GM19438 (cell line): Measurements from ENCODE around the gene RALY.

ENCODE experiments used
- ATAC-seq: cut with Tn5 transposase; IDR thresholded peaks from one replicate; pipeline ENCODE4 v1.9.1; 2021; ENCODE audit warnings: low read depth; ENCODE audit not compliant: unreplicated experiment

RALY gene

DNA sequence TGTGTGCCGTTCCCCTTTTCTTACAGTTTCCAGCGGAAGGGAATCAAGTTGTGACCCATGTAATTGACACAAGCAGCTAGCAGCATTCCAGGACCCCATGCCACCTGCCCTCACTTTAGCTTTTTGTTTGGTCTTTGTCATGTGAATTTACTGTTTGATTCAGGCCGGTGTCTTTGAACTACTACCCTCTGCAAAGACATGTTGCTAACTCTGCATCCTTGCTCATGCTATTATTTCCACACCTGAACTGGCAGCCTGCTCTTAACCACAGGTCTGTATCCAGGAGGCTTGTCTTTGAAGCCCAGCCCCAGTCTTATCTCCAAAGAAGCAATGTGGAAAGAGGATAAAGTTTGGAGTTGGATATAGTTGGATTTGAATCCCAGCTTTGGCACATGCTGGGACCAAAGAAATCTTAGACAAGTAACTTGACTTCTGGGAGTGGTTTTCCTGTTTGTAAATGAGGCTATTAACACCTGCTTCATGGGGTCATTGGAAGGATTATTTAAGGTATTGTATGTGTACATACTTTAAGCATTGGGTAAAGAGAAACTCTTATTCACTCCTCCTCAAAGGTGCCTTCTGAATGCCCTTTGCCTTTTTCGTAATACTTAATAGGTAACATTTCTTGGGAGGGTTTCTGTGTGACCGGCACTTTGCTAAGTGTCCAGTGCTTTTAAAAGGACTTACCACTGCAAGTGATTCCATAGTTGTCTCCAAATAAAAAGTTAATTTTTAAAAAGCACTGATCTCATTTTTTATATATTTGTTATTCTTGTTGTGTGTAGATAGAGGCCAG is 52.4 kb downstream of the RALY start:
- no peak for ATAC-seq

DNA sequence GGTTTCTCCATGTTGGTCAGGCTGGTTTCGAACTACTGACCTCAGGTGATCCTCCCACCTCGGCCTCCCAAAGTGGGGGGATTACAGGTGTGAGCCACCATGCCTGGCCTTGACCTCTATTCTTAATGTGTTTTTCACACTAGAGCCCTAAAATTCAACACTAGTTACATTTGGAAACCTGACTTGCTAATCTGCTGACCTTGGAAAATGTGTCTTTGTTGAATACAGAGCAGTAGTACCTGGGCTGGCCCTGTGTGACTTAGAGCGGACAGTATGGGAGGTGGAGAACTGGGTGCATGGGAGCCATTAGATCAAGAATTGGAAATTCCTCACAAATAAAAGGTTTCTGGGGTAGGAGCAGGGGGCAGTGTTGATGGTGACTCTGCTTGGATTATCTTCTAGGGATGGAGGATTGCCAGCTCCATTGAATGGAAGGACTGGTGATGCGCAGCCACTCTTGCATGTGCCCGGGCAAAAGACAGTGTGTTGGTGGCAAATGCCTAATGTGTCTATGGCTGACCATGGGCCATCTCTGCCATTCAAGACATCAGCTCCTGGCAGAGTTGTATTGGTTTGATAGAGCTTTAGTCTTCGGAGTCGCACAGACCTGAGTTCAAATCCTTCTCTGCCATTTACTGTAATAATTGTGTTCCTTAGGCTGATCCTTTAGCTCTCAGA is 53.4 kb downstream of the RALY start:
- ATAC-seq, result no peak

DNA sequence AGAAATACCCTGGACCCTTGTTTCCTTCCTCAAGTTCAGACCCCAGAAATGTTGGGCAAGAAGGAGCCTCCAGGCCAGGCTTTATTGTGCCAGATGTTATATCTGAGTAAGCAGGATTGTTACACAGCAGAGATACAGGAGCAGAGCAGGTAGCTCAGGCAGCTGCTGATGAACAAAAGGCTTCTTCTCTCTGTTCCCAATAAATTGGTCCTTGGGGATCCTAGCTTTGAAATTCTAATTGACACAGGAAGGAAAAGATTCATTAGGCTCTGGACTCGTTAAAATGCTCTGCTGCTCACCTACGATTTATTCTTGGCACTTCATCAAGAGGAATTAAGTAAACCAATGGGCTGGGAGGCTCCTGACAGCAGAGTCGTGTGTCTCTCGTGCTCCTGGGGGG is 54.2 kb downstream of the RALY start:
- no peak for ATAC-seq

DNA sequence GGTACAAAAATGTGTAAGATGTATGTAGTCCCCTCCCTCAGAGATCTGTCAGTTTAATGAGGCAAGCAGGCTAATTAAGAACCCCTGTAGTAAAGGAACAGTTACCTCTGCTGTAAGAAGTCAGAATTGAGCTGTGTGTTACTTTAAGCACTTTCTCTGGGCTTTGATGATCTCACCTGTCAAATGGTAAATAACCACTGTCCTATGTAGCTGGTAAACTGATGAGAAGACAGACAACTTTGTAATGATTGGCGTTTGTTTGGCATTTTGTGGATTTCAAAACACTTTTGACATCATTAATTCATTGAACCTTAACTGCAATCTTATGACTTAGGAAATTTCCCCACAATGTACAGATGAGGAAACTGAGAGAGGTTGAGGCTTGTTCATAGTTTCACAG is 55.7 kb downstream of the RALY start:
- no peak for ATAC-seq

DNA sequence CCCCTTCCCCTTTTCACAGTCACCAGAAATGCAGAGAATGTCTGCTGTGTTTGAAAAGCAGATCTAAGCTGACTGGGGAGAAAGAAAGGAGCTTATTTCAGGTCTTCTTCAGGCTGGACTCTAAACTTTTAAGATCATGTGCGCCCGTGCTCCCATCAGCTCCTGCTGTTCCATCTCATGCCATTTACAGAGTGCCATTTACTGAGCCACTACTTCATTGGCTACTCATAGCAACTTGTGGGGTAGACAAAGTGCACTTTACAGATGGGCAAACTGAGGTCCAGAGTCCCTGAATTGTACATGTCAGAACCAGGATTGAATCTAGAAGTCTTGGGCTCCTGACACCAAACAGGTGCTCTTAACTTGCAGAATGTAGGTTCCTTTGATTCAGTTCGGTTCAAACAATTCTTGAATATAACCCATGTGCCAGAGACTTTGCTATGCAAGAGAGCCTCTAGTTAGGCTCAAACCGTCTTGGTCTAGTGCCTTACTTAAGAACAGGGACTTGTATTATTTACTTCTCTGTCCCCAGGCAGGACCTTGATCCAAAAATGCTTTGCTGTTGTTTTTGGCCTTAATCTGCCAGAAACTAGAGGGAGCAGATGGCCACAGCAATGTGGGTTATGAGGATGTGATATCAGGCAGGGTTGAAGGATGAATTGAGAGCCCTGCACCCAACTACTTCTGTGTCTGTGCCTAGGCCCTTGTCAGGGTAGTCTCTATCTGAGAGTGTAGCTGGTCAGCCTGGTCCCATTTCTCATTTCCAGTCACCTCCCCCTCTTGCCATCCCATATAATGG is 56.4 kb downstream of the RALY start:
- no peak for ATAC-seq

DNA sequence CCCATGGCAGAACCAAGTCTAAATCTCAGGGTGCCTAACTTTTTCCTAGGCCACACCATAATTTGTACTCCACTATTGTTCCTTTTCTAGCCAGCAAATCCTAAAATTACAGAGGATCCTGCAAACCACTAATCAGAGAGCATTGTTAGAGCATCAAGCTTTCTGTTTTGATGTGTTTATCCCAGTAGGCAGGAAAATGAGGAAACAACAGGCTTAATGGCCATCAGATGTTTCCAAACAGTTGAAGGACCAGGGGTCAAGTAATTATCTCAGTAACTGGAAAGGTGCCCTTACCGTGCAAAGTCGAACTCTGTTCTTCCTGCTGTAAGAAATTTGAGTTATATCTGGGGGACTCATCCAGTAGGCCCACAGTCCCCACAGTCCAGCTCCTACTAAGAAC is 58.7 kb downstream of the RALY start:
- ATAC-seq, result no peak

DNA sequence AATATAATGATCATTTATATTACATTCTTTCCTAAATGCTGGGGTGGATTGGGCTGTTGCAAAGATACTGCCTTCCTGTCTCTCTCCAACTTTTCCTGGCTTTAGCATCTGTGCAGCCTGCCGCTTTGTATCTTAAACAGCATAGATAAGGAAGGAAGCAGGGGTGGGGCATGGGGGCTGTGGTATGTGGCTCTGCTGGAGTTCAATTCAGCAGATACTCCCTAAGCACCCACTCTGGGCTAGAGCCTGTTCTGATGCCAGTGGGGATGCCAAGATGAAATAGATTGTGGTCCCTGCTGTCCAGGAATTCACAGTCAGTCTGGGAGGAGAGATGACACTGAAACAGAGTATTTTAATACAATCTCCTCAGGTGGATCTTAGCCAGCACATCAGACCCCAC is 61.6 kb downstream of the RALY start:
- no peak for ATAC-seq

DNA sequence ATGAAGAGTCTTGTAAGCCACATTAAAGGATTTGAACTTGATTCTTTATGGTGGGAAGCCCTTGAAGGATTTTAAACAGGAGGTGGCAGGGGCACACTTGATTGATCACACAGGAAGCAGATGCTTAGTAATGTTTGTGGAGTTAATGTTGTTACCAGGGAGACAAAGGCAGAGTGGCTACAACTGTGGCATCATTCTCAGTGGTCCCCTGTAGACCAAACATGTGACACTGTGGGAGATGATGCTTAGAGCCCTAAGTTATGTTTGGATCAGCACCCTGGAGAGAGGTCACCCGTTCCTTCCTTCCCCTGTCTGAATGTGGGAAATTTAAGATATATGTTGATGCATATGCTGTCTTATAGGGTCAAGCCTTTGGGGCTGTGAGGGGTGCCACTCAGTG is 65.1 kb downstream of the RALY start:
- ATAC-seq, result no peak

DNA sequence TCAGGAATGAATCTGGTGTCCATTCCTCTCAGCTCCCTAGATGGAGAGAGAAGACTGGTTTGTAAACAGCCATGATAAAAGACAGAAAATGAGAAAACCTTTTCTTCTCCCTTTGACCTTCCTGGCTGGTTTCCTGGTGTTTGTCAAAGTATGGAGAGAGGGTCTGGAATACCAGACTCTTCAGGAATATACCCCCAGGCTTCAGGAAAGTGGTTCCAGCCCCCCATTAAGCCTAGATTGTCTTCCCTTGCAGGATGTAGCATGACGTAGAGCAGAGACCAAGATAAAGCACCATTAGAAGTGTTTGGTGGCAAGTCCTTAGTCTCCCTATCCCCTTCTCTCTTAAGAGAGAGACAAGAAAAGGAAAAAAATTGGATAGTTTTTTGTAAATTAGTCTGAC is 67.3 kb downstream of the RALY start:
- no peak for ATAC-seq

DNA sequence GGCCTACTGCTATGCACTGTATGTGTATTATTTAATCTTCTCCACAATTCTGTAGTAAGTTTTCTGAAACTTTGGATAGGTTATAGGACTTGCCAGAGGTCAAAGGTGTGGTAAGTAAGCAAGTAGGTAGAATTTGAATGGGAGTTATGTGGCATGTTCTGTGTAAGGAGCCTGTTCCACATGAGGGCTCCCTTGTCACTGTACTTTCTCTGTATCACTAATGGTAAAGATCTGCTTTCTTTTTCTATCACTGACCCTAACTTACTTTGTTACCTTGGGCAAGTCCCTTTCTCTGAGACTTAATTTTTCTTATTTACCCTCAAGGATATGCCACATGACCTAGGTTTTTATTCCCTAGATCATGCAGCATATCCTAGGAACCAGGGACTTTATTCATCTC is 68.0 kb downstream of the RALY start:
- no peak for ATAC-seq

DNA sequence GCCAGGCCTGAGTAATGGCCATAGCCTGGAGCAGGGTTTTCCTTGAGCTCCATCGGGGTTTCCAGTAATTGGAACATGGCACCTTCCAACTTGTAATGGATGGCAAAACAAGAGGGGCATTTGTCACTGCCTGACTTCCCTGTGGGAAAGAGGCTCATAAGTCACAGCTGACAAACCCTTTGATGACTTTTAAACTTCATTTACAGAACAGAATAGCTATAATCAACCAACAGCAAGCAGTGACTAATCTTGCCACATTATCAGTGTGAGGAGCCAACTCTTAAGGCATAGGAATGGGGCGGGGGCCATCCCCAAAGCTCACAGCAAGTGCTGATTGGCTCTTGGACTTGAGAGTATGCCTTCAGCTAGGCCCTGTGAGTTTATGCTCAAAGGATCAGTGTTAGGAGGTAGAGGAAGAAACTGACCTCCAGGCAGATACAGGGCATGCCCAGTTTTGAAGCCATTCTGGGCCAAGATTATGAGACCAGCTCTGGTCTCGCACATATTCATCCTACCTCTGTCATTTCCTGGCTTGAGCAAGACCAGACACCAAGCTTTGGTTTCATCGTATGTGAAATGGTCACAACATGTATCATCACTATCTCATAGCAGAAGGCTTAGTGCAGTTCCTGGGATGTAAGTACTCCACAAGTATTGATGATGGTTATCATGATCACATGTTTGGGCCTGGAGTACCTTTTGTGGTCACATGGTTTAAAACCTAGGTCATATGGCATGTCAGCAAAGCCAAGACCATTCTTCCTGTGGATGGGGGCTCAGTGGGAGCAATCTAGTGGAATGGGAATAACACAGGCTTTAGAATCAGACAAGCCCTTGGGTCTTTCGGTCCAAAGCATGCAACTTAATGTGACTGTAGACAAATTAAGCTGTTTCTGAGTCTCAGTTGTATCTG is 69.1 kb downstream of the RALY start:
- no peak for ATAC-seq

DNA sequence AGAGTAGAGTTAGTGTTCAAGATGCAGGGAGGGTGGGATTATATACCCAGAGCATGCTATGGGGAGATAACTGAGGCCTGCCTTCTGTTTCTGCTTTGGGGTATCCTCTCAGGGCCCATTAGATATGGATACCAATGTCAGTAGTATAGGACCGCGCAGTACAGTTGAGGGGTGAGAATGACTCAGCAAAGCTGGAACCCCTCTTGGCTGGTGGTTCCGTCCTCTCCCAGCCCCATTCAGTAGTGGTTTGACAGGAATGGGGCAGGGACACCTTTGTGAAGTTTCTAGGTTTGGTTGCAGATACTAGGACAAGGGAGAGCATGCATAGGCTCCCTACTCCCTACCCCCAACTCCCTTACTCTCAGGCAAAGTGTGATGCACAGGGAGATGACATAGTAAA is 70.6 kb downstream of the RALY start:
- ATAC-seq, result no peak

DNA sequence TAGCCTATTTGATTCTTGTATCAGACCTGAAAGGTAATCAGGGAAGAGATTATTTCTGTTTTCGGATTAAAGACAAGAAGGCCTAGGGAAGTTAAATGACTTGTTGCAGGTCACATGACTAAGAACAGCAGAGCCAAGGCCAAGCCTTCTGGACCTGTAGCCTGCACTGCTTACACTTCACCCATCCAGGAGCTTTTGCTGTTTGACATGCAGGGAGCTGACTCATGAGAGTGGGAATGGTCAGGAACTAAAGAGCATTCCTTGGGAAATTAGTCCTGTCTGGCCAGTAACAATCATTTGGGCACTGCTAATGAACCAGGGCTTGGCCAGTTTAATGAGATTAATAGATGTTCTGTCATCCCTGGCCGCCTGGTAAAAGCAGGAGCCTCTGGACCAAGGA is 71.5 kb downstream of the RALY start:
- no peak for ATAC-seq

DNA sequence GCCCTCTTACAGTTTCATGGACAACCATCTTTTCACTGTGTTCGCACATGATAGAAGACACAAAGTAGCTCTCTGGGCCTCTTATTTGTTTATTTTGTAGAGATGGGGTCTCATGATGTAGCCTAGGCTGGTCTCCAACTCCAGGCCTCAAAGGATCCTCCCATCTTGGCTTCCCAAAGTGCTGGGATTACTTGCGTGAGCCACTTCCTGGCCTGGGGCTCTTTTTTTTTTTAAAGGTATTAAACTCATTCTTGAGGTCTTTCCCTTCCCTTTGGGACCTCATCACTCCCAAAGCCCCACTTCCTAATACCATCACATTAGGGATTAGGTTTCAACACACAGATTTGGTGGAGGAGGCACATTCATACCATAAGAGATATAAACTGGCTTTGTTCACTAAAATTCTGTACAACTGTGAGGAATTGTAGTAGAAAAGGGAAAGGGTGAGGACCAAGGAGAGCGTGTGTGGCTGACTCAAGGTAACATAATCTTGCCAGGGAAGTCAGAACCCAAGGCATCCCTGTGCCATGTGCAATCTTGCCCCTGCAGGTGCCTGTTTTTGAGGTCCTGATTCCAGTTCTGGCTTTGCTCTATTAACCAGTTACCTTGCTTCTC is 72.9 kb downstream of the RALY start:
- ATAC-seq, result no peak

DNA sequence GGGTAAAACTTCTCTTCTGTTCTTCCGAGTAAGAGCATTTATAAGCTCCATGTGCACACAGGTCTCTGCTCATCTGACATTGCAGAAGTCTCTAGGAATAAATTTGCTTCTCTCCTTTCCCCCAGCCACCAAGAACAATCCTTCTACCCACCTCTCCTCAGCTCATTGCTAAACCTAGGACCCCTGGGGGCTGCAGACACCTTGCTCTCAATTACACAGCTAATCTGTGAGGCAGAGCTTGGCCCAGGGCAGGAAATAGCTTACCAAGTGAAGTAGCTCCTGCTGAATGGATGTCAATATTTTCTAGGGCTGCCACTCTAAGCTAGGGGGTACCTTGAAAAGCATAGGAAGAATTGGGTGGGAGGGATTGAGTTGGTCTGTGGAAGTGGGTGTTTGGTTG is 74.3 kb downstream of the RALY start:
- ATAC-seq, result no peak

DNA sequence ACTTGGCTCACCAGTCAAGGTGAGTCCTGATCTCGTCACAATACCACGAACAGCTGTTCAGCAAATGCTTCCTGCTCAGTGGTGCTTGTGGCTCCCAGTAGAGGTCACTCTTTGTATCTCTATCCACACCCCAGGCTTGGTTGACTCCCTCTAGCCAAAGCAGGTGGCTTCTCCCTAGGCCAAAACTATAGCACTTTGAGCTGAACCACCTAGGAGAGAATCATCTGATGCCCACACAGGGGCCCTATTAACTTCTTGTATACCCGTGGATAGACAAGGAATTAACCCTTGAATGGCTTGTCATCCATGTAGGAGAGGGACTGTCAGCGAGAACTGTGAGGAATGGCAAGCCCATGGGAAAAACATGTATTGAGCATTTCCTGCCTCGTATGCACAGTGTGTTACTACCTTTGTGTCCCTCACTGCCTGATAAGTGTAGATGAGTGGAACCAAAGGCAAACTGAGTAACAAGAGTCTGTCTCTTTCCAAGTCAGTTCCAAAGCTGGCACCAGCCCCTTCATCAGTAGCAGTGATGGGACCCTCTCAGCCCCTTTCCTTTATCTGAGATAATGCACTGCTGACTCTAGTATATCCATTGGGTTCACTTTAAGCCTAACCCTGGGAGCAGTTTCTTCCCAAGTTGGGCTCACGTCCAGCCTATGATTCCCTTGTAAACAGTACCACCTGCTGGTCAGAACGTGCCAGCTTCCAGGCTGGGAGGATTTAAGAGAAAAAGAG is 75.8 kb downstream of the RALY start:
- no peak for ATAC-seq

DNA sequence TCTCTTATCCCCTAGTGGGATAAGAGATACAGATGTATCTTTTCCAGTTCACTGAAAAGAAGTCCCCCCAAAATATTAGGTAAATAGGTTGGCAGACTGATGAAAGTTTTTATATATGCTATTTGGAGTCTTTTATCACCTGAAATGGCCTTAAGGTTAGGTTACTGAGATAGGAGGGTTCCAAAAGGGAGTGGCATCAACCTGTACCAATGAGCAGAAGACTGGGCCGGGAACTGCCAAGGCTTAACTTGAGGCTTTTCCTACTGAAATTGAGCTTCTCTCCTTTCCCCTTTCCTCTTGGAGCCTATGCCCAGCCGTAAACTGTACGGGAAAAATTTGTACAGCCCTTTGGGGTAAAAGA is 76.3 kb downstream of the RALY start:
- ATAC-seq, result no peak

DNA sequence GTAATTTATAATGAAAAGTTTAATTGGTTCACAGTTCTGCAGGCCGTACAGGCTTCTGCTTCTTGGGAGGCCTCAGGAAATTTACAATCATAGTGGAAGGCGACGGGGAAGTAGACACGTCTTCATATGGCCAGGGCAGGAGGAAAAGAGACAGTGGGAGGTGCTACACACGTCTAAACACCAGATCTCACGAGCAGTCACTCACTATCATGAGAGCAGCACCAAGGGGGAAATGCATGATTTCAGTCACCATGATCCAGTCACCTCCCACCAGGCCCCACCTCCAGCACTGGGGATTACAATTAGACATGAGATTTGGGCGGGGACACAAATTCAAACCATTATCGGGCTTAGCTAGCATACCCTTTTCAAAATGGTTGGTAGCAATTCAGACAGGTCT is 77.1 kb downstream of the RALY start:
- no peak for ATAC-seq

DNA sequence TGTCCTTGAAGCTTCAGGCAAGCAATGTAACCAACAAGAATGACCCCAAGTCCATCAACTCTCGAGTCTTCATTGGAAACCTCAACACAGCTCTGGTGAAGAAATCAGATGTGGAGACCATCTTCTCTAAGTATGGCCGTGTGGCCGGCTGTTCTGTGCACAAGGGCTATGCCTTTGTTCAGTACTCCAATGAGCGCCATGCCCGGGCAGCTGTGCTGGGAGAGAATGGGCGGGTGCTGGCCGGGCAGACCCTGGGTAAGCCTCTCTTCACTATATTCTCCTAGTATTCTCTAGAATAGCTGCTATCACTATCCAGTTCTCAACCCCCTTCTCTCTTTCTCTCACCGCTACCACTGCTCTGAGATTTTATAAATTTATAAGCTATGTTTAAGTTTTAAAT is 78.4 kb downstream of the RALY start:
- no peak for ATAC-seq

DNA sequence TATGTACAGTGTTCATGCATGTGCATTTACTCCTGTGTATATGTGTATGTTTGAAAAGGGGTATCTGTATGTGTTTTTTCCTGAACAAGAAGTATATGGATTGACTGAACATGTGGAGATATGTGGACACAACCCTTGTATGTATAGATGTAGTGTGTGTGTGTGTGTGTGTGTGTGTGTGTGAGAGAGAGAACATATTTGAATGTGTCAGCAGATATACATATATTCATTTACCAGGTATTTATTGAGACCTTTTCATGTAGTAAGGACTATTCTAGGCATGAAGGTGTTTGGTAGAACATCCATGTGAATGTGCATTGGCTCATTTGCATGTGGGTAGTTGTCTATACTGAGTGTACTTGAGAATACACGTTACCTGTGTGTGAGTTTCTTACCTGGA is 79.1 kb downstream of the RALY start:
- no peak for ATAC-seq
